ENCODE results near the gene ZNF221. TPM values are rescaled to one million over a fixed set of nuclear protein-coding genes. Genes with fewer than 3 reads are reported as not detected.

The ZNF221 gene
- total and polyA plus RNA-seq, 10 of the 15 experiments (the other 5 are each of a cell fraction or from before 2014, with no cell fraction given) = 0.15 to 1.7 (median 0.45) TPM; not detected in 1

GRCh38 chr19:43984687-43985000, 33.6 kb downstream of the ZNF221 start:
- 33% methylated on average over 14 of the region's 14 CpGs for WGBS (ENCODE audit: insufficient coverage, insufficient replicate concordance, low lambda C conversion rate, missing lambda C conversion rate)
- TF ChIP-seq BCL11A (IDR thresholded peaks at IDR 0.05; ENCODE audit: low read depth, low read length) = no peak
- no peak for TF ChIP-seq RCOR1 (conservative IDR thresholded peaks at IDR 0.05; ENCODE audit: low read depth, low read length)
- intact Hi-C loops (cut with micrococcal nuclease; ENCODE audit: unreplicated experiment) = loop anchor here (1.0 kb wide), 3 partner anchors 18 to 49 kb away; partner anchors contain the start of genes ZNF221, ZNF230 and ZNF45
- Histone ChIP-seq H3K79me2 (ENCODE audit: control insufficient read depth, insufficient read depth, low read length) (peaks cover 7% of the 10 kb centered on the region), H3K27me3 (replicated peaks in 1 of 2; ENCODE audit: control insufficient read depth in 2 of 2, insufficient read depth in 2 of 2, low read length in 1 of 2) (no peaks in the 10 kb centered on the region), H3K27ac (ENCODE audit: control insufficient read depth, insufficient read depth) (peak overlapping the region; percentile 71), H3K36me3 (ENCODE audit: control insufficient read depth in 2 of 2, insufficient read depth in 2 of 2, low read length in 1 of 2) (no peaks in the 10 kb centered on the region; a peak in 2 of 4 replicates), H4K20me1 (ENCODE audit: control insufficient read depth, insufficient read depth) (no peaks in the 10 kb centered on the region), H3K9me3 (replicated peaks; ENCODE audit: control insufficient read depth, insufficient read depth, low read length) (peaks cover 2% of the 10 kb centered on the region; the same call in 2 of the 3 replicates), H3K9ac (ENCODE audit: control insufficient read depth, insufficient read depth, low read length) (peak overlapping the region; percentile 80), H2AFZ (ENCODE audit: control insufficient read depth, low read depth, low read length) (peak overlapping the region; percentile 99), H3K4me2 (ENCODE audit: control insufficient read depth, insufficient read depth) (peak overlapping the region; percentile 94), H3K4me3 (peak overlapping the region; percentile 90), H3K4me1 (ENCODE audit: control insufficient read depth, insufficient read depth, low read length) (no peaks in the 10 kb centered on the region)
- ChIA-PET CTCF (interaction anchor here (0.5 to 1.5 kb wide), 4 partner anchors 19 to 52 kb away, joined by 4 to 5 read pairs (median 4); no protein-coding TSS in a partner anchor), RAD21 (ENCODE audit: unreplicated experiment) (interaction anchor here (1.0 to 1.6 kb wide), 3 partner anchors 34 to 320 kb away, joined by 3 to 5 read pairs (median 4); partner anchors contain the start of genes ZNF221, ZNF235 and ZNF45), POLR2A (interaction anchor here (0.8 to 1.2 kb wide), 3 partner anchors 10 to 110 kb away, joined by 3 read pairs; partner anchors contain the start of gene ZNF224), SMC1A (ENCODE audit: uncharacterized antibody, unreplicated experiment) (interaction anchor here (0.7 to 1.7 kb wide), 6 partner anchors 17 to 110 kb away, joined by 3 to 6 read pairs (median 4); partner anchors contain the start of genes ZNF221 and ZNF45)
- DNase-seq (ENCODE audit: low read depth, low spot score) (no peak), FAIRE-seq (no peak), ATAC-seq (peak; percentile 31)
- in situ Hi-C loops (cut with MboI) = no loop called here
- TSS peak; percentile 83 for BruUV-seq (replicated peaks)

- Histone ChIP-seq H4K20me1 (ENCODE audit: control insufficient read depth, insufficient read depth) (no peaks in the 10 kb centered on the region), H3K9ac (ENCODE audit: control insufficient read depth, insufficient read depth, low read length) (no peak overlapping the region), H3K79me2 (ENCODE audit: control insufficient read depth, insufficient read depth, low read length) (no peaks in the 10 kb centered on the region), H3K36me3 (ENCODE audit: control insufficient read depth in 2 of 2, insufficient read depth in 2 of 2, low read length in 1 of 2) (peaks cover 0 to 17% of the 10 kb centered on the region in 2 experiments; a peak in 2 of 4 replicates), H3K27me3 (replicated peaks in 1 of 2; ENCODE audit: control insufficient read depth in 2 of 2, insufficient read depth in 2 of 2, low read length in 1 of 2) (no peaks in the 10 kb centered on the region), H3K4me2 (ENCODE audit: control insufficient read depth, insufficient read depth) (no peak overlapping the region), H3K4me3 (no peak overlapping the region), H3K9me3 (replicated peaks; ENCODE audit: control insufficient read depth, insufficient read depth, low read length) (peaks cover 2% of the 10 kb centered on the region; the same call in 1 of the 3 replicates), H3K4me1 (ENCODE audit: control insufficient read depth, insufficient read depth, low read length) (peaks cover 4% of the 10 kb centered on the region), H3K27ac (ENCODE audit: control insufficient read depth, insufficient read depth) (no peak overlapping the region), H2AFZ (ENCODE audit: control insufficient read depth, low read depth, low read length) (no peak overlapping the region)
- no peak for ATAC-seq
- RAD21 ChIA-PET (ENCODE audit: unreplicated experiment) = no interaction called here
- no peak for FAIRE-seq
- TF ChIP-seq SUZ12 (IDR thresholded peaks at IDR 0.05; ENCODE audit: unreplicated experiment) (no peak), NBN (IDR thresholded peaks at IDR 0.05) (no peak), E2F8 (IDR thresholded peaks at IDR 0.05; ENCODE audit: low read depth, partially characterized antibody) (no peak)
- TF ChIP-seq, protein P1, sequence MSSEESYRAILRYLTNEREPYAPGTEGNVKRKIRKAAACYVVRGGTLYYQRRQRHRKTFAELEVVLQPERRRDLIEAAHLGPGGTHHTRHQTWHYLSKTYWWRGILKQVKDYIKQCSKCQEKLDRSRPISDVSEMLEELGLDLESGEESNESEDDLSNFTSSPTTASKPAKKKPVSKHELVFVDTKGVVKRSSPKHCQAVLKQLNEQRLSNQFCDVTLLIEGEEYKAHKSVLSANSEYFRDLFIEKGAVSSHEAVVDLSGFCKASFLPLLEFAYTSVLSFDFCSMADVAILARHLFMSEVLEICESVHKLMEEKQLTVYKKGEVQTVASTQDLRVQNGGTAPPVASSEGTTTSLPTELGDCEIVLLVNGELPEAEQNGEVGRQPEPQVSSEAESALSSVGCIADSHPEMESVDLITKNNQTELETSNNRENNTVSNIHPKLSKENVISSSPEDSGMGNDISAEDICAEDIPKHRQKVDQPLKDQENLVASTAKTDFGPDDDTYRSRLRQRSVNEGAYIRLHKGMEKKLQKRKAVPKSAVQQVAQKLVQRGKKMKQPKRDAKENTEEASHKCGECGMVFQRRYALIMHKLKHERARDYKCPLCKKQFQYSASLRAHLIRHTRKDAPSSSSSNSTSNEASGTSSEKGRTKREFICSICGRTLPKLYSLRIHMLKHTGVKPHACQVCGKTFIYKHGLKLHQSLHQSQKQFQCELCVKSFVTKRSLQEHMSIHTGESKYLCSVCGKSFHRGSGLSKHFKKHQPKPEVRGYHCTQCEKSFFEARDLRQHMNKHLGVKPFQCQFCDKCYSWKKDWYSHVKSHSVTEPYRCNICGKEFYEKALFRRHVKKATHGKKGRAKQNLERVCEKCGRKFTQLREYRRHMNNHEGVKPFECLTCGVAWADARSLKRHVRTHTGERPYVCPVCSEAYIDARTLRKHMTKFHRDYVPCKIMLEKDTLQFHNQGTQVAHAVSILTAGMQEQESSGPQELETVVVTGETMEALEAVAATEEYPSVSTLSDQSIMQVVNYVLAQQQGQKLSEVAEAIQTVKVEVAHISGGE (CRISPR knock-in tag; IDR thresholded peaks at IDR 0.05) = no peak
- in situ Hi-C loops (cut with MboI) (no loop called here), intact Hi-C loops (cut with micrococcal nuclease; ENCODE audit: unreplicated experiment) (no loop called here)
- CTCF ChIA-PET = interaction anchor here (0.6 kb wide), 1 partner anchor 98 kb away, joined by 3 read pairs; no protein-coding TSS in a partner anchor
- POLR2A ChIA-PET = no interaction called here
- 72% methylated on average over 10 of the region's 10 CpGs for WGBS (ENCODE audit: insufficient coverage, insufficient replicate concordance, low lambda C conversion rate, missing lambda C conversion rate)
- DNase-seq (ENCODE audit: low read depth, low spot score) = no peak
- SMC1A ChIA-PET (ENCODE audit: uncharacterized antibody, unreplicated experiment) = no interaction called here
- no TSS peak for BruUV-seq (replicated peaks)
These were observed 46.7 kb downstream of the ZNF221 start for GRCh38 chr19:43997631-43998290.

All from GM12878 (cell line).